ENCODE results near the gene BCL11B.

Gene BCL11B

GRCh38 chr14:99260116-99260515 lies 11.9 kb downstream of the BCL11B start:
- in situ Hi-C loops (cut with HindIII; ENCODE audit: low sequenced_read_pairs) = no loop called here
- no peak for DNase-seq (ENCODE audit: low read depth, low spot score)
- H3K4me3 ChIP-seq (ENCODE audit: low read depth, low read length) = no peak overlapping the region
- no peak for TF ChIP-seq CTCF (IDR thresholded peaks at IDR 0.05; ENCODE audit: low read depth, low read length)

GRCh38 chr14:99258876-99259726 lies 12.9 kb downstream of the BCL11B start:
- DNase-seq (ENCODE audit: low read depth, low spot score) = no peak
- no peak overlapping the region for H3K4me3 ChIP-seq (ENCODE audit: low read depth, low read length)
- TF ChIP-seq CTCF (IDR thresholded peaks at IDR 0.05; ENCODE audit: low read depth, low read length) = no peak
- in situ Hi-C loops (cut with HindIII; ENCODE audit: low sequenced_read_pairs) = no loop called here

DNA sequence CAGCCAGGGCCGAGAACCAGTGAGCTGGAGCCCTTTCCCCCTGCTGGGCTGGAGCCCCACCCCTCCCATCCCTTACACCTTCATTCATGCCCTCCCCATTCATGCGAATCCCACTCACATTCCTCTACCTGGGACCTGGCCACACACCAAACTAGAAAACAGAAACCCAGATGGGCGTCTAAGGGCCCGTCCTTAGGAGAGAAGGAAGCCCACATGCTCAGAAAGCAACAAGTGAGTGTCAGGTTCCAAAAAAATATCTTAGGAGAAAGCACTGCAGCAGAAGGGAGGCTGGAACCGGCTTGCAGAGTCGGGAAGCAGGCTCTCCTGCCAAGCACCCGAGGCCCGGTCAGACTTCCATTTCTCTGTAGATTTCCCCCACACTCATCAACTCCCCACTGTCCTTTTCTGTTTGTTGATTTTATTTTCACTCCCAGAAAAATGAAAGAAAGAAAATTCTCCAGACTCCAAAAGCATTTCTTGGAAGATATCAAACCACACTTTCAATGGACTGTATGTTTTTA lies 13.6 kb downstream of the BCL11B start:
- in situ Hi-C loops (cut with HindIII; ENCODE audit: low sequenced_read_pairs) = no loop called here
- H3K4me3 ChIP-seq (ENCODE audit: low read depth, low read length) = no peak overlapping the region
- no peak for DNase-seq (ENCODE audit: low read depth, low spot score)
- no peak for TF ChIP-seq CTCF (IDR thresholded peaks at IDR 0.05; ENCODE audit: low read depth, low read length)

DNA sequence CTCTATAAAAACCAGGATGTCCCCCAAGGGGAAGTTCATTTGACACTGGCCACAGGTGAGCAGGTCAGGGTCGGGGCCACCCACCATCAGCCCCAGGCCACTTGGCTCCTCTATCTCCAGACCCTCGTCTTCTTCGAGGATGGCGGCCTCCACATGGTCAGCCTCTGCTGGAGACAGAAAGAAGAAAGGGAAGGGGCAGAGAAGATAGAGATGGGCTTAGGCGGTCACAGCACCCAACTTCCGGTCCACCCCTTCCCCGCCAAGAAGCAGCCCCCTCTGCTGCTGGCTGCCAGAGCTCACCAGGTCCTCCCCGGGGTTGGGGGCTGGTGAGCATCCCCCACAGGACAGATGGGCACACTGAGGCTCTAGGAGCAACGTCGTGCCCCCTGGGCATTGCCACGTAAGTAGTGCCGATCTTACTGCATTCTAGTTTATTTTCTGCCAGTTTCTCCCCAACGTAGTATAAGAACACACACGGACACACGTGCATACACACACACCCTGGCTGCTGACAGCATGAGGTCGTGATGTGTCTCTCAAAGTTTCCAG lies 14.2 kb downstream of the BCL11B start:
- no peak overlapping the region for H3K4me3 ChIP-seq (ENCODE audit: low read depth, low read length)
- TF ChIP-seq CTCF (IDR thresholded peaks at IDR 0.05; ENCODE audit: low read depth, low read length) = no peak
- DNase-seq (ENCODE audit: low read depth, low spot score) = no peak
- in situ Hi-C loops (cut with HindIII; ENCODE audit: low sequenced_read_pairs) = no loop called here

- in situ Hi-C loops (cut with HindIII; ENCODE audit: low sequenced_read_pairs) = no loop called here
- no peak for DNase-seq (ENCODE audit: low read depth, low spot score)
- TF ChIP-seq CTCF (IDR thresholded peaks at IDR 0.05; ENCODE audit: low read depth, low read length) = no peak
- H3K4me3 ChIP-seq (ENCODE audit: low read depth, low read length) = no peak overlapping the region
Observed at GRCh38 chr14:99257122-99257672, 14.8 kb downstream of the BCL11B start.

- in situ Hi-C loops (cut with HindIII; ENCODE audit: low sequenced_read_pairs) = no loop called here
- DNase-seq (ENCODE audit: low read depth, low spot score) = no peak
- no peak overlapping the region for H3K4me3 ChIP-seq (ENCODE audit: low read depth, low read length)
Observed at GRCh38 chr14:99256483-99256874, 15.5 kb downstream of the BCL11B start.

More at GRCh38 chr14:99256483-99256874, 15.5 kb downstream of the BCL11B start:
- no peak for TF ChIP-seq CTCF (IDR thresholded peaks at IDR 0.05; ENCODE audit: low read depth, low read length)

All from astrocyte of the spinal cord (primary cell).